H1 (cell line): ENCODE measurements around the gene RABL2B. TPM values are rescaled to one million over a fixed set of nuclear protein-coding genes. Genes with fewer than 3 reads are reported as not detected.

ENCODE experiments used
- POLR2AphosphoS5 ChIP-seq: IDR thresholded peaks from 2 replicates; pipeline ENCODE4 v1.6.1; 2011; ENCODE audit warnings: low read depth, low read length
- polyA plus RNA-seq, 7 experiments: library from polyadenylated mRNA; depleted of rRNA in 3 of 7; stranded (reverse) in 5 of 7; unstranded in 2 of 7; fragments of >200 nt in 5 of 7; fragments of 200-250 nt in 2 of 7; gene quantifications; 1 replicate in 5 of 7; 2 replicates in 1 of 7; 4 replicates in 1 of 7; pipeline versions ENCODE4 v1.2.1 to v1.2.3, GENCODE V29; 2011 to 2013; ENCODE audit warnings: missing spikeins in 2 of 7, mixed read lengths in 2 of 7
- total RNA-seq: library from RNA; stranded (reverse); fragmentation: NEBNext Ultra II Directional; extraction: Animal tissue kit (Norgen Biotek cat#: 25700); gene quantifications from 2 replicates; pipeline ENCODE4 v1.2.1, GENCODE V29; 2021
- TF ChIP-seq, protein P1 (sequence below): fragments of 300-600 bp; sonication (generic); IDR thresholded peaks from 2 replicates; pipeline ENCODE4 v1.7.1; 2012; ENCODE audit warnings: low read length, moderate library complexity, mild to moderate bottlenecking, inconsistent platforms; ENCODE audit not compliant: insufficient replicate concordance

RABL2B gene
- total and polyA plus RNA-seq, 2 of the 8 experiments (the other 6 are each of a cell fraction or from before 2014, with no cell fraction given): 16.2 to 26.5 TPM

DNA sequence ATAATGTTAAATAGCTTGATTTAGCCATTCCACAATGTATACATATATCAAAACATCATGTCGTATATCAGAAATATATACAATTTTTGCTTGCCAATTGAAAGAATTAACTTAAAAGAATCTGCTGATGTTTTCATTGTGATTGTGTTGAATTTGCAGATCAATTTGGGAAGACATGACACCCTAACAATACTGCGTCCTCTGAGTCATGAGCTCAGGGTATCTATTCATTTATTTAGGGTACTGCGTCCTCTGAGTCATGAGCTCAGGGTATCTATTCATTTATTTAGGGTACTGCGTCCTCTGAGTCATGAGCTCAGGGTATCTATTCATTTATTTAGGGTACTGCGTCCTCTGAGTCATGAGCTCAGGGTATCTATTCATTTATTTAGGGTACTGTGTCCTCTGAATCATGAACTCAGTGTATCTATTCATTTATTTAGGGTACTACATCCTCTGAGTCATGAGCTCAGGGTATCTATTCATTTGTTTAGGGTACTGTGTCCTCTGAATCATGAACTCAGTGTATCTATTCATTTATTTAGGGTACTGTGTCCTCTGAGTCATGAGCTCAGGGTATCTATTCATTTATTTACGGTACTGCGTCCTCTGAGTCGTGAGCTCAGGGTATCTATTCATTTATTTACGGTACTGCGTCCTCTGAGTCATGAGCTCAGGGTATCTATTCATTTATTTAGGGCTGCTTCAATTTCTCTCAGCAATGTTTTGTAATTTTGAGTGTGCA is 23.7 kb downstream of the RABL2B start (continued):
- TF ChIP-seq, protein P1, sequence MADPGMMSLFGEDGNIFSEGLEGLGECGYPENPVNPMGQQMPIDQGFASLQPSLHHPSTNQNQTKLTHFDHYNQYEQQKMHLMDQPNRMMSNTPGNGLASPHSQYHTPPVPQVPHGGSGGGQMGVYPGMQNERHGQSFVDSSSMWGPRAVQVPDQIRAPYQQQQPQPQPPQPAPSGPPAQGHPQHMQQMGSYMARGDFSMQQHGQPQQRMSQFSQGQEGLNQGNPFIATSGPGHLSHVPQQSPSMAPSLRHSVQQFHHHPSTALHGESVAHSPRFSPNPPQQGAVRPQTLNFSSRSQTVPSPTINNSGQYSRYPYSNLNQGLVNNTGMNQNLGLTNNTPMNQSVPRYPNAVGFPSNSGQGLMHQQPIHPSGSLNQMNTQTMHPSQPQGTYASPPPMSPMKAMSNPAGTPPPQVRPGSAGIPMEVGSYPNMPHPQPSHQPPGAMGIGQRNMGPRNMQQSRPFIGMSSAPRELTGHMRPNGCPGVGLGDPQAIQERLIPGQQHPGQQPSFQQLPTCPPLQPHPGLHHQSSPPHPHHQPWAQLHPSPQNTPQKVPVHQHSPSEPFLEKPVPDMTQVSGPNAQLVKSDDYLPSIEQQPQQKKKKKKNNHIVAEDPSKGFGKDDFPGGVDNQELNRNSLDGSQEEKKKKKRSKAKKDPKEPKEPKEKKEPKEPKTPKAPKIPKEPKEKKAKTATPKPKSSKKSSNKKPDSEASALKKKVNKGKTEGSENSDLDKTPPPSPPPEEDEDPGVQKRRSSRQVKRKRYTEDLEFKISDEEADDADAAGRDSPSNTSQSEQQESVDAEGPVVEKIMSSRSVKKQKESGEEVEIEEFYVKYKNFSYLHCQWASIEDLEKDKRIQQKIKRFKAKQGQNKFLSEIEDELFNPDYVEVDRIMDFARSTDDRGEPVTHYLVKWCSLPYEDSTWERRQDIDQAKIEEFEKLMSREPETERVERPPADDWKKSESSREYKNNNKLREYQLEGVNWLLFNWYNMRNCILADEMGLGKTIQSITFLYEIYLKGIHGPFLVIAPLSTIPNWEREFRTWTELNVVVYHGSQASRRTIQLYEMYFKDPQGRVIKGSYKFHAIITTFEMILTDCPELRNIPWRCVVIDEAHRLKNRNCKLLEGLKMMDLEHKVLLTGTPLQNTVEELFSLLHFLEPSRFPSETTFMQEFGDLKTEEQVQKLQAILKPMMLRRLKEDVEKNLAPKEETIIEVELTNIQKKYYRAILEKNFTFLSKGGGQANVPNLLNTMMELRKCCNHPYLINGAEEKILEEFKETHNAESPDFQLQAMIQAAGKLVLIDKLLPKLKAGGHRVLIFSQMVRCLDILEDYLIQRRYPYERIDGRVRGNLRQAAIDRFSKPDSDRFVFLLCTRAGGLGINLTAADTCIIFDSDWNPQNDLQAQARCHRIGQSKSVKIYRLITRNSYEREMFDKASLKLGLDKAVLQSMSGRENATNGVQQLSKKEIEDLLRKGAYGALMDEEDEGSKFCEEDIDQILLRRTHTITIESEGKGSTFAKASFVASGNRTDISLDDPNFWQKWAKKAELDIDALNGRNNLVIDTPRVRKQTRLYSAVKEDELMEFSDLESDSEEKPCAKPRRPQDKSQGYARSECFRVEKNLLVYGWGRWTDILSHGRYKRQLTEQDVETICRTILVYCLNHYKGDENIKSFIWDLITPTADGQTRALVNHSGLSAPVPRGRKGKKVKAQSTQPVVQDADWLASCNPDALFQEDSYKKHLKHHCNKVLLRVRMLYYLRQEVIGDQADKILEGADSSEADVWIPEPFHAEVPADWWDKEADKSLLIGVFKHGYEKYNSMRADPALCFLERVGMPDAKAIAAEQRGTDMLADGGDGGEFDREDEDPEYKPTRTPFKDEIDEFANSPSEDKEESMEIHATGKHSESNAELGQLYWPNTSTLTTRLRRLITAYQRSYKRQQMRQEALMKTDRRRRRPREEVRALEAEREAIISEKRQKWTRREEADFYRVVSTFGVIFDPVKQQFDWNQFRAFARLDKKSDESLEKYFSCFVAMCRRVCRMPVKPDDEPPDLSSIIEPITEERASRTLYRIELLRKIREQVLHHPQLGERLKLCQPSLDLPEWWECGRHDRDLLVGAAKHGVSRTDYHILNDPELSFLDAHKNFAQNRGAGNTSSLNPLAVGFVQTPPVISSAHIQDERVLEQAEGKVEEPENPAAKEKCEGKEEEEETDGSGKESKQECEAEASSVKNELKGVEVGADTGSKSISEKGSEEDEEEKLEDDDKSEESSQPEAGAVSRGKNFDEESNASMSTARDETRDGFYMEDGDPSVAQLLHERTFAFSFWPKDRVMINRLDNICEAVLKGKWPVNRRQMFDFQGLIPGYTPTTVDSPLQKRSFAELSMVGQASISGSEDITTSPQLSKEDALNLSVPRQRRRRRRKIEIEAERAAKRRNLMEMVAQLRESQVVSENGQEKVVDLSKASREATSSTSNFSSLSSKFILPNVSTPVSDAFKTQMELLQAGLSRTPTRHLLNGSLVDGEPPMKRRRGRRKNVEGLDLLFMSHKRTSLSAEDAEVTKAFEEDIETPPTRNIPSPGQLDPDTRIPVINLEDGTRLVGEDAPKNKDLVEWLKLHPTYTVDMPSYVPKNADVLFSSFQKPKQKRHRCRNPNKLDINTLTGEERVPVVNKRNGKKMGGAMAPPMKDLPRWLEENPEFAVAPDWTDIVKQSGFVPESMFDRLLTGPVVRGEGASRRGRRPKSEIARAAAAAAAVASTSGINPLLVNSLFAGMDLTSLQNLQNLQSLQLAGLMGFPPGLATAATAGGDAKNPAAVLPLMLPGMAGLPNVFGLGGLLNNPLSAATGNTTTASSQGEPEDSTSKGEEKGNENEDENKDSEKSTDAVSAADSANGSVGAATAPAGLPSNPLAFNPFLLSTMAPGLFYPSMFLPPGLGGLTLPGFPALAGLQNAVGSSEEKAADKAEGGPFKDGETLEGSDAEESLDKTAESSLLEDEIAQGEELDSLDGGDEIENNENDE: peak; percentile 98
- 0 out of 2 replicates have a peak, but pooled peaks have one; percentile 39 for TF ChIP-seq POLR2AphosphoS5
